IPS DF 6.9 (cell line): ENCODE results near the gene NF2.

Source experiments
- DNase-seq: peaks from one replicate; pipeline ENCODE4 v3.0.0-alpha.2; 2013; ENCODE audit warnings: low read depth, low spot score
- H3K27ac ChIP-seq: one replicate; pipeline ENCODE4 v1.5.1; 2013; ENCODE audit warnings: low read length, control low read depth
- H3K27me3 ChIP-seq: 2 replicates; pipeline ENCODE4 v1.6.1; 2013; ENCODE audit warnings: mild to moderate bottlenecking, low read length; ENCODE audit not compliant: control insufficient read depth, insufficient read depth
- H3K36me3 ChIP-seq: 2 replicates; pipeline ENCODE4 v1.6.1; 2013; ENCODE audit warnings: low read length; ENCODE audit not compliant: control insufficient read depth, insufficient read depth
- H3K4me1 ChIP-seq: 2 replicates; pipeline ENCODE4 v1.6.1; 2013; ENCODE audit warnings: low read length; ENCODE audit not compliant: control insufficient read depth, insufficient read depth
- H3K4me3 ChIP-seq: 2 replicates; pipeline ENCODE4 v1.5.1; 2013; ENCODE audit warnings: mild to moderate bottlenecking, low read length
- H3K9me3 ChIP-seq: 2 replicates; pipeline ENCODE4 v1.6.1; 2013; ENCODE audit warnings: low read length, inconsistent platforms; ENCODE audit not compliant: control insufficient read depth, insufficient read depth
- WGBS: extraction: QIAGEN DNeasy Blood & Tissue Kit; methylation state at CpG from one replicate; pipeline ENCODE4 v1.1.7; 2013; ENCODE audit warnings: mixed read lengths, missing lambda C conversion rate; ENCODE audit not compliant: insufficient read length, insufficient coverage; 5-methylcytosine and 5-hydroxymethylcytosine counted together

Gene NF2

GRCh38 chr22:29701155-29701999 lies 97.9 kb downstream of the NF2 start:
- H3K4me1 ChIP-seq = peaks cover 15% of the 10 kb centered on the region
- WGBS = no CpG with 5 or more reads among the region's 14 CpGs
- H3K36me3 ChIP-seq = no peaks in the 10 kb centered on the region; the same call in 1 of the 2 replicates
- peaks cover 2% of the 10 kb centered on the region for H3K27me3 ChIP-seq
- no peaks in the 10 kb centered on the region for H3K9me3 ChIP-seq
- H3K27ac ChIP-seq = no peak overlapping the region
- no peak for DNase-seq
- no peak overlapping the region for H3K4me3 ChIP-seq

GRCh38 chr22:29702000-29702930 lies 98.8 kb downstream of the NF2 start:
- H3K27me3 ChIP-seq = peaks cover 2% of the 10 kb centered on the region
- no peak overlapping the region for H3K27ac ChIP-seq
- H3K36me3 ChIP-seq = no peaks in the 10 kb centered on the region; the same call in 1 of the 2 replicates
- H3K4me3 ChIP-seq = no peak overlapping the region
- no peak for DNase-seq
- no CpG with 5 or more reads among the region's 14 CpGs for WGBS
- no peaks in the 10 kb centered on the region for H3K9me3 ChIP-seq
- H3K4me1 ChIP-seq = peaks cover 15% of the 10 kb centered on the region

GRCh38 chr22:29702931-29703501 lies 99.6 kb downstream of the NF2 start:
- Histone ChIP-seq H3K9me3 (no peaks in the 10 kb centered on the region), H3K27me3 (peaks cover 2% of the 10 kb centered on the region), H3K4me3 (no peak overlapping the region), H3K36me3 (no peaks in the 10 kb centered on the region; the same call in 1 of the 2 replicates), H3K4me1 (peaks cover 15% of the 10 kb centered on the region), H3K27ac (no peak overlapping the region)
- DNase-seq = no peak
- no CpG with 5 or more reads among the region's 19 CpGs for WGBS

- Histone ChIP-seq H3K4me3 (no peak overlapping the region), H3K27me3 (peaks cover 2% of the 10 kb centered on the region), H3K27ac (no peak overlapping the region), H3K4me1 (peaks cover 15% of the 10 kb centered on the region), H3K9me3 (no peaks in the 10 kb centered on the region), H3K36me3 (no peaks in the 10 kb centered on the region; the same call in 1 of the 2 replicates)
- WGBS = no CpG with 5 or more reads among the region's 7 CpGs
- DNase-seq = no peak
These were observed 100.2 kb downstream of the NF2 start for GRCh38 chr22:29703569-29704195.

GRCh38 chr22:29704528-29705285 lies 101.3 kb downstream of the NF2 start:
- H3K27ac ChIP-seq = no peak overlapping the region
- WGBS = no CpG with 5 or more reads among the region's 14 CpGs
- H3K4me1 ChIP-seq = peaks cover 15% of the 10 kb centered on the region
- no peak for DNase-seq
- H3K36me3 ChIP-seq = no peaks in the 10 kb centered on the region; the same call in 1 of the 2 replicates
- H3K9me3 ChIP-seq = no peaks in the 10 kb centered on the region
- H3K27me3 ChIP-seq = peaks cover 2% of the 10 kb centered on the region
- no peak overlapping the region for H3K4me3 ChIP-seq

- Histone ChIP-seq H3K4me3 (no peak overlapping the region), H3K27ac (no peak overlapping the region), H3K4me1 (peaks cover 15% of the 10 kb centered on the region), H3K27me3 (peaks cover 2% of the 10 kb centered on the region), H3K9me3 (no peaks in the 10 kb centered on the region), H3K36me3 (no peaks in the 10 kb centered on the region; the same call in 1 of the 2 replicates)
- no peak for DNase-seq
- WGBS = no CpG with 5 or more reads among the region's 7 CpGs
These were observed 102.2 kb downstream of the NF2 start for GRCh38 chr22:29705651-29706050.

- no peaks in the 10 kb centered on the region for H3K9me3 ChIP-seq
- H3K27me3 ChIP-seq = peaks cover 2% of the 10 kb centered on the region
- no peak for DNase-seq
- H3K36me3 ChIP-seq = no peaks in the 10 kb centered on the region; the same call in 1 of the 2 replicates
- H3K4me3 ChIP-seq = no peak overlapping the region
- H3K27ac ChIP-seq = no peak overlapping the region
- peaks cover 15% of the 10 kb centered on the region for H3K4me1 ChIP-seq
- no CpG with 5 or more reads among the region's 9 CpGs for WGBS
These were observed 103.1 kb downstream of the NF2 start for GRCh38 chr22:29706486-29706885.

- peaks cover 15% of the 10 kb centered on the region for H3K4me1 ChIP-seq
- no peaks in the 10 kb centered on the region; the same call in 1 of the 2 replicates for H3K36me3 ChIP-seq
- DNase-seq = no peak
- peaks cover under 1% of the 10 kb centered on the region for H3K27me3 ChIP-seq
- WGBS = no CpG with 5 or more reads among the region's 18 CpGs
- H3K4me3 ChIP-seq = no peak overlapping the region
- H3K27ac ChIP-seq = no peak overlapping the region
- no peaks in the 10 kb centered on the region for H3K9me3 ChIP-seq
These were observed 103.6 kb downstream of the NF2 start for GRCh38 chr22:29707010-29707409.

- H3K27ac ChIP-seq = no peak overlapping the region
- no peaks in the 10 kb centered on the region for H3K9me3 ChIP-seq
- DNase-seq = no peak
- H3K4me1 ChIP-seq = peaks cover 15% of the 10 kb centered on the region
- H3K27me3 ChIP-seq = no peaks in the 10 kb centered on the region; the same call in none of the 2 replicates
- no peaks in the 10 kb centered on the region; the same call in 1 of the 2 replicates for H3K36me3 ChIP-seq
- WGBS = no CpG with 5 or more reads among the region's 5 CpGs
- H3K4me3 ChIP-seq = no peak overlapping the region
These were observed 104.0 kb downstream of the NF2 start for GRCh38 chr22:29707471-29707870.
